Measurements from ENCODE around the gene DRICH1. TPM values are rescaled to one million over a fixed set of nuclear protein-coding genes. Genes with fewer than 3 reads are reported as not detected.

The DRICH1 gene
- total and polyA plus RNA-seq, 2 of the 8 experiments (the other 6 are each of a cell fraction or from before 2014, with no cell fraction given), result 0.21 to 0.28 TPM

- Histone ChIP-seq H2BK15ac (ENCODE audit: low read length) (no peak overlapping the region), H3K4me2 (ENCODE audit: insufficient read depth in 1 of 2, low read depth in 2 of 2, low read length in 2 of 2) (no peak overlapping the region), H2BK20ac (ENCODE audit: low read length) (no peak overlapping the region), H4K8ac (ENCODE audit: extremely low read depth, insufficient read depth, low read length) (no peak overlapping the region), H3K4me3 (ENCODE audit: extremely low read depth in 1 of 4, insufficient read depth in 2 of 4, low read depth in 3 of 4, low read length in 4 of 4) (no peak overlapping the region), H2BK12ac (ENCODE audit: low read depth, low read length) (no peak overlapping the region), H3K23me2 (ENCODE audit: low read depth, low read length) (no peaks in the 10 kb centered on the region), H3K9me3 (ENCODE audit: insufficient read depth in 2 of 2, low read depth in 1 of 2, low read length in 1 of 2) (no peaks in the 10 kb centered on the region), H3K4me1 (replicated peaks in 1 of 4; ENCODE audit: control insufficient read depth in 3 of 4, insufficient read depth in 4 of 4, low read length in 3 of 4) (no peaks in the 10 kb centered on the region), H4K5ac (ENCODE audit: insufficient read length, low read depth, low read length) (no peak overlapping the region), H3K23ac (ENCODE audit: insufficient read length) (no peak overlapping the region), H2AK5ac (ENCODE audit: low read depth, low read length) (no peak overlapping the region), H2BK120ac (replicated peaks; ENCODE audit: low read depth, low read length) (no peak overlapping the region), H2AFZ (ENCODE audit: low read length) (no peak overlapping the region), H3K79me1 (ENCODE audit: low read depth, low read length) (no peaks in the 10 kb centered on the region), H3K56ac (replicated peaks; ENCODE audit: insufficient read length, low read depth, low read length) (no peak overlapping the region), H4K20me1 (replicated peaks in 1 of 2; ENCODE audit: control insufficient read depth in 1 of 2, insufficient read depth in 2 of 2, low read length in 2 of 2) (no peaks in the 10 kb centered on the region), H3K27me3 (replicated peaks in 1 of 4; ENCODE audit: control insufficient read depth in 3 of 4, extremely low read depth in 1 of 4, insufficient read depth in 3 of 4, low read length in 3 of 4) (peaks cover 0 to 2% (median 0%) of the 10 kb centered on the region in 4 experiments; a peak in 2 of 7 replicates), H3K4ac (replicated peaks; ENCODE audit: insufficient read length, low read depth, low read length) (no peak overlapping the region), H3K18ac (ENCODE audit: extremely low read depth, low read length) (no peak overlapping the region), H2BK5ac (ENCODE audit: low read depth, low read length) (no peak overlapping the region), H3K14ac (ENCODE audit: insufficient read length) (no peak overlapping the region), H3K9ac (replicated peaks in 1 of 4; ENCODE audit: extremely low read depth in 1 of 4, low read depth in 3 of 4, low read length in 3 of 4) (no peak overlapping the region), H4K91ac (replicated peaks; ENCODE audit: insufficient read length, low read length) (no peak overlapping the region), H3K79me2 (ENCODE audit: control insufficient read depth in 1 of 2, insufficient read depth in 2 of 2, low read length in 2 of 2) (no peaks in the 10 kb centered on the region), H3K27ac (ENCODE audit: low read depth, low read length) (no peak overlapping the region), H3K36me3 (ENCODE audit: control insufficient read depth in 2 of 4, insufficient read depth in 4 of 4, low read length in 3 of 4) (no peaks in the 10 kb centered on the region)
- DNase-seq (ENCODE audit: low read depth in 1 of 2, low spot score in 2 of 2) (no peak), FAIRE-seq (no peak)
- CTCF ChIA-PET (ENCODE audit: partially characterized antibody), result interaction anchor here (0.6 kb wide), 1 partner anchor 217 kb away, joined by 5 read pairs; no protein-coding TSS in a partner anchor
- POLR2A ChIA-PET (ENCODE audit: partially characterized antibody), result no interaction called here
- 83% methylated on average over 4 of the region's 7 CpGs; no CpG with 5 or more reads in 1 of the 2 experiments for whole genome bisulfite sequencing, 2 experiments (ENCODE audit: extremely low coverage in 1 of 2, insufficient coverage in 1 of 2, insufficient read length in 1 of 2, insufficient replicate concordance in 2 of 2, low coverage in 1 of 2, low lambda C conversion rate in 2 of 2, missing lambda C conversion rate in 1 of 2)
- no peak for TF ChIP-seq SIX5 (IDR thresholded peaks at IDR 0.05; ENCODE audit: low read depth, low read length)
- no peak for TF ChIP-seq CHD2 (IDR thresholded peaks at IDR 0.05; ENCODE audit: low read length)
- TF ChIP-seq ATF3 (IDR thresholded peaks at IDR 0.05; ENCODE audit: insufficient read depth, low read depth, low read length), result no peak
- no peak for TF ChIP-seq EZH2 (IDR thresholded peaks at IDR 0.05; ENCODE audit: low read depth, low read length, severe bottlenecking)
- TF ChIP-seq KDM5A (IDR thresholded peaks at IDR 0.05; ENCODE audit: low read length), result no peak
- no peak for TF ChIP-seq CBX8 (IDR thresholded peaks at IDR 0.05; ENCODE audit: borderline replicate concordance, low read depth, low read length)
- TF ChIP-seq, protein P1, sequence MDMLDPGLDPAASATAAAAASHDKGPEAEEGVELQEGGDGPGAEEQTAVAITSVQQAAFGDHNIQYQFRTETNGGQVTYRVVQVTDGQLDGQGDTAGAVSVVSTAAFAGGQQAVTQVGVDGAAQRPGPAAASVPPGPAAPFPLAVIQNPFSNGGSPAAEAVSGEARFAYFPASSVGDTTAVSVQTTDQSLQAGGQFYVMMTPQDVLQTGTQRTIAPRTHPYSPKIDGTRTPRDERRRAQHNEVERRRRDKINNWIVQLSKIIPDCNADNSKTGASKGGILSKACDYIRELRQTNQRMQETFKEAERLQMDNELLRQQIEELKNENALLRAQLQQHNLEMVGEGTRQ (IDR thresholded peaks at IDR 0.05; ENCODE audit: low read length), result no peak
- no peak for TF ChIP-seq RFX5 (IDR thresholded peaks at IDR 0.05; ENCODE audit: borderline replicate concordance, low read depth, low read length)
- TF ChIP-seq POLR2AphosphoS5 (IDR thresholded peaks at IDR 0.05; ENCODE audit: low read depth, low read length), result no peak
- no peak for TF ChIP-seq NRF1 (IDR thresholded peaks at IDR 0.05; ENCODE audit: low read depth, low read length)
- TF ChIP-seq FOSL1 (IDR thresholded peaks at IDR 0.05; ENCODE audit: insufficient read depth, low read depth, low read length), result no peak
- TF ChIP-seq KDM4A (IDR thresholded peaks at IDR 0.05; ENCODE audit: low read depth, low read length, severe bottlenecking), result no peak
- TF ChIP-seq GTF2F1 (IDR thresholded peaks at IDR 0.05; ENCODE audit: borderline replicate concordance, low read depth, low read length), result no peak
- no peak for TF ChIP-seq POLR2A (IDR thresholded peaks at IDR 0.05; ENCODE audit: control extremely low read depth in 1 of 2, low read depth in 2 of 2, low read length in 2 of 2)
Observed at GRCh38 chr22:23639661-23640060, 7.5 kb upstream of the DRICH1 start.

Measured in H1 (cell line).